GM21526 (cell line): ENCODE data around the gene MCM5.
A peak's percentile ranks its signal among the peaks of the same experiment; 100 is the strongest.
"Not testable (repeated sequence)": the region's sequence is repeated elsewhere in the genome, so short reads cannot be mapped to it uniquely, and the experiment has no call there.

ENCODE experiments used
- ATAC-seq: cut with Tn5 transposase; IDR thresholded peaks from one replicate; pipeline ENCODE4 v1.9.1; 2021; ENCODE audit warnings: moderate library complexity; ENCODE audit not compliant: unreplicated experiment, low FRiP score

MCM5 gene

DNA sequence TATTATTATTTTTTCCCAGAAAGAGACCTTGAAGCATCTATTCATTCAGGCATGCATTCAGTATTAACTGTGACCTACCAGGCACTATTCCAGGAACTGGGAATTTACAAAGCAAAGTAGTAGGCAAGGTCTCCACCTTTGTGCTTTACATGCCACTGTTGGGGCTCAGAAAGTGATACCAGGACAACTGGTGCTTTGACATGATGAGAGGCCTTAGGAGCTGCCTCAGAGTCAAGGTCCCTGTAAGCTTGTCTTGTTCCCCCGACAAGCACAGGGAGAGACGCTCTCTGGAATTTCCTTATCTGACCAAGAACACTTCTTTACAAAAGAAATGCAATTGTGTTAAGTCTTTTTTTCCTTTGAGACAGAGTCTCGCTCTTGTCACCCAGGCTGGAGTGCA is 21.3 kb upstream of the MCM5 start:
- ATAC-seq: no peak

DNA sequence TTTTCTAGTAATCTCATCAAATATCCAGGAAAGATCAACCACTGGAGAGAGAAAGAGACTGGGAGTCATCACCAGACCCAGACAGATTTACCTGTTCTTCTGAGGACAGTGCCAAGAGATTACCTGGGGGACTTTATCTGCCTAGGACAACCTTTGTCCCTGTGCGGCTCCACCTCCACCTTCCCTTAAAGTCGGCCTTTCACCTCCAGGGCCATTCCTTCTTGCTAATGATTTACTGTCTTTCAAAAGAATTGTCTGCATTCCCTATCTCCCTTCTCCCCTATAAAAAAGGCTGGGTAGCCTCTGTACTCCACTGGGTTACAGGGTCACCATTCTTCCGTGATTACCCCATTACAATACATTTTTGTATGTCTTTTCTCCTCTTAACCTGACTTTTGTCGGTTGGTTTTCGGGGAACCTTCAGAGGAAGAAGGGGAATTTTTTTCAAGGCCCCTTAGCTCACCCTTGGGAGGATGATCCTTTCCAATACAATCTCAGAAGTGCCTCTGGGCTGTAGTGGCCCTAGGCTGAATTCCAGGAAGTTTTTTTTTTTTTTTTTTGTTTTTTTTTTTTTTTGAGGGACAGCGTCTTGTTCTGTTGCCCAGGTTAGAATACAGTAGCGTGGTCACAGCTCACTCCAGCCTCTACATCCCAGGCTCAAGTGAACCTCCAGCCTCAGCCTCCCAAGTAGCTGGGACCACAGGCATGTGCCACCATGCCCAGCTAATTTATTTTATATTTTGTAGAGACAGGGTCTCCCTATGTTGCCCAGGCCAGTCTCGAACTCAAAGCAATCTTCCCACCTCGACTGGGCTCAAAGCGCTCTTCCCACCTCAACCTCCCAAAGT is 20.6 kb upstream of the MCM5 start:
- no peak for ATAC-seq

DNA sequence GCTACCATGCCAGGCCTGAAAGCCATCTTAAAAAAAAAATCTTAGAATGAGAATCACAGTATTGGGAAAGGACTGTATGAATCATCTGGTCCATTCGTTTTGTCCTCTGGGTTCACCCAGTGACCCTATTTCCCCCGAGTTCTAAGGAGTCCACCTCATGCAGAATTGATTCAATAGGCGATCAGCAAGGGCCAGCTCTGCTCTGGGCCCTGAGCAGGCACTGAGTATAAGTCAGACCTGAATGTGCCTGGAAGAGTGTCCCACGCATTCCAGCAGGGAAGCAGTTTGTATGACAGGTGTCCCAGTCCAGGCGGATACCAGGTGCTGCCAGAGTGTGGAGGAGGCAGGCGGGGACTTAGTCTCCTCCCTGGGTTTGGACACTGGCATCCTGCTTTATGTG is 19.9 kb upstream of the MCM5 start:
- ATAC-seq: no peak

DNA sequence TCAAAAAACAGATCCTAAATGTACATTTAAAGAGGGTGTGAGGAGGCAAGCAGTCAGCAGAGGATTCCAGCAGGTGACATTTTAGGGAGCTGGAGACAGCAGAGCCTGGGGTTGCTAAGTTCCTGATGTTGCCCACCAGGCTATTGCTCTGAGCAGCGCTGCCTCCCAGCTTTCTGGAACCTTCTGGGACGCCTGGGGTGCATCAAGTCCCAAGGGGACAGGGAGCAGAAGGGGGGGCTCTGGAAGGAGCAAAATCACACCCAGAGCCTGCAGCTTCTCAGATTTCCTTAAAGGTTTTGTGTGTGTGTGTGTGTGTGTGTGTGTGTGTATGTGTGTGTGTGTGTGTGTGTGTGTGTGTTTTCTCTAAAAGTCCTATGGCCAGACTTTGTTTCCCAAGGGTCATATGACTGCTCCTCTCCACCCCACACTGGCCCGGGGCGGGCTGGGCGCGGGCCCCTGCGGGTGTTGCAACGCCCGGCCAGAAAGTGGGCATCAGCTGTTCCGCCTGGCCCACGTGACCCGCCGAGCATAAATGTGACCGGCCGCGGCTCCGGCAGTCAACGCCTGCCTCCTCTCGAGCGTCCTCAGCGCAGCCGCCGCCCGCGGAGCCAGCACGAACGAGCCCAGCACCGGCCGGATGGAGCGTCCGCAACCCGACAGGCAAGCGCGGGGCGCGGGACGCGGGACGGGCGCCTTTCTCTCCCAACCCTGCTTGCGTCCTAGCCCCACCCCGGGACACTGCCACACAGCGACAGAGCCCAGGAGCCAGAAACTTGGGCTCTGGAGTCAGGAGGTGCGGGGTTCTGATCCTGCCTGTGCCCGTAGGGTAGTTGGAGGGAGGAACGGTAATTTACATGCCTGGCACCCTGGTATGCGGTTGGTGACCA is 19.2 kb upstream of the MCM5 start, which contains the start of gene HMOX1:
Gene HMOX1, plus strand, starts transcription at position 560 of the 887 bp plus-strand sequence. Its CDS starts 78 bp downstream, at position 638.
- ATAC-seq: peak; percentile 49

DNA sequence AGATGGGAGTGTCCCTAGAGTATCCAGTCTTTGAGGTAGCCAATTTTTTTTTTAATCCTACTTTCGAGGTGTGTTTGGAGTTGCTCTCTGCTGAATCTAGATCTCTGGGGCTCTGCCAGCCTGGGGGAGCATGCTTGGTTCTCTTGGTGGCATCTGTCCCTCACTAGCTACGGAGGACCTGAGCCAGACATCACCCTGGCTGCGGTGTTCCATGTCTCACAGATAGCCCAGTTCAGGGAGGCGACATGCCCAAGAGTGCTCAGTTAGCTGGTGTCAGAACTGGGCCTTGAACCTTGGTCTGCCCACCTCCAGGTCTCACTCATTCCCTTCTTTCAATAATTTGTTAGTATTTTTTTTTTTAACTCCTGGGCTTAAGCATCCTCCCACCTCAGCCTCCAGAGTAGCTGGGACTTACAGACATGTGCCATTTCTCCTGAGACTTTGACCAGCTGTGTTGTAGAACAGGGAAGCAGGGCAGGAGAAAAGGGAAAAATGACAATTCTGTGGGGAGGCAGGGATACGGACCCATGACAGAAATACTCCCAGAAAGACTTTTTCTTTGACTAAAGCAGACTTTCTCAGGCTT is 18.4 kb upstream of the MCM5 start:
- no peak for ATAC-seq

DNA sequence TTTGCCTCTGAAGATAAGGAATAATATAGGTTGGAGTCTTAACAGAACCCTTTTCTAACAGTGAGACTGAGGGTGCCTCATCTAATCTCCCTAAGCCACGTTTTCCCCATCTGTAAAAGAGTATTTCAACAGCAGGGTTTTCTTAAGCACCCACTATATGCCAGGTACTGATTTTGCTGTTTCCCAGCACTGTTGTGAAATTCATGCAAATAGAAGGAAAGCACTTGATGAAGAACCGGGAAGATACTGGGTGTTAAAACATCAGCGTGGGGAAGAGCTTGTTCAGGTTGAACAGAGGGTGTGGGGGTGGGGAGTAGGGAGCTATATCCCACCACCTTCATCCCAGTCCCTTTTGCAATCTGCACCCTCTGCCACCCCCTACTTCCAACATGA is 16.3 kb upstream of the MCM5 start:
- no peak for ATAC-seq

DNA sequence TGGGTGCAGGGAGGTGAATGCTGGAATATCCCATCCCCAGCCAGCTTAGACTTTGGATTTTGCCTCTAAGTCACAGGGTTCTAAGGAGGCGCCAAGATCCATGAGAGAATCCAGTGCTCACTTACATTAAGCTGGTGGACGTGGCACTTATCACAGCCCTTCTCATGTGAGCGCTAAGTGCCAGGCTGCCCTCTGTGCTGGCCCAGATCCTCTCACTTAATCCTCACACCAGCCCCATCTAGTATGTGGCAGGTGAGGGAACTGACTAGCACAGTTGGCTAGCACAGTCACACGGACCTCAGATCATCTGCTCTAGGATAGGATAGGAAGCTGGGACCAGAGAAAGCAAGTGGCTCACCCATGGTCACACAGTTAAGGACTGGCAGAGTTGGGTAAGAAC is 15.4 kb upstream of the MCM5 start:
- ATAC-seq: no peak

DNA sequence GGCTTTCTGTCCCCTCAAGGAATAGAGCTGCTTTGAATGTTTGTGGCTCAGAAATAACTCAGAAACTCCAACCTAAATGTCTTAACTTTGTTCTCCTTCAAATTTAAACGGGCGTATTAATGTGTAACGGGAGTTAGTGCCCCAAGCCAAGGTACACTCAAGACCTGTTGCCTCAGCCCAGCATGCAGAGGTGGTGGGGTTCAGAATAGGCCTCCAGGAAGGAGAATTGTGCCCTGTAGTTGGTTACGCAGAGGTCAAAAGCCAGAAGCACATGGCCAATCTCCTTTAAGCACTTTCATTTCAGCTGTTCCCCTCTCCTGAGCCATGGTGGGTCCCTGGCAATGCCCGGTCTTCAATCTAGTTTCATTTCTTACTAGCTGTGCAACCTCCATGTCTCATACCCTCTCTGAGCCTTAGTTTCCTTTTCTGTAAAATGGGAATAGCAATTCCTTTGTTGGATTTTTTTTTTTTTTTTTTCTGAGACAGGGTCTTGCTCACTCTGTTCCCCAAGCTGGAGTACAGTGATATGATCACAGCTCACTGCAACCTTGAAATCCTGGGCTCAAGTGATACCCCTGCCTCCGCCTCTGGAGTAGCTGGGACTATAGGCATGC is 14.9 kb upstream of the MCM5 start:
- no peak for ATAC-seq

DNA sequence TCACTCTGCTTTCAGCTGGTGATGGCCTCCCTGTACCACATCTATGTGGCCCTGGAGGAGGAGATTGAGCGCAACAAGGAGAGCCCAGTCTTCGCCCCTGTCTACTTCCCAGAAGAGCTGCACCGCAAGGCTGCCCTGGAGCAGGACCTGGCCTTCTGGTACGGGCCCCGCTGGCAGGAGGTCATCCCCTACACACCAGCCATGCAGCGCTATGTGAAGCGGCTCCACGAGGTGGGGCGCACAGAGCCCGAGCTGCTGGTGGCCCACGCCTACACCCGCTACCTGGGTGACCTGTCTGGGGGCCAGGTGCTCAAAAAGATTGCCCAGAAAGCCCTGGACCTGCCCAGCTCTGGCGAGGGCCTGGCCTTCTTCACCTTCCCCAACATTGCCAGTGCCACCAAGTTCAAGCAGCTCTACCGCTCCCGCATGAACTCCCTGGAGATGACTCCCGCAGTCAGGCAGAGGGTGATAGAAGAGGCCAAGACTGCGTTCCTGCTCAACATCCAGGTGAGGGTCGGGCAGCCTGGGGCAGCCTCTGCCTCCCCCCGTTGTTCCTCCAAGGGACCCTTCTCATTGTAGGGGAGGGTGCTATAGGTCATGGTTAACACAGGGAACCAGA is 13.2 kb upstream of the MCM5 start:
- ATAC-seq: no peak

DNA sequence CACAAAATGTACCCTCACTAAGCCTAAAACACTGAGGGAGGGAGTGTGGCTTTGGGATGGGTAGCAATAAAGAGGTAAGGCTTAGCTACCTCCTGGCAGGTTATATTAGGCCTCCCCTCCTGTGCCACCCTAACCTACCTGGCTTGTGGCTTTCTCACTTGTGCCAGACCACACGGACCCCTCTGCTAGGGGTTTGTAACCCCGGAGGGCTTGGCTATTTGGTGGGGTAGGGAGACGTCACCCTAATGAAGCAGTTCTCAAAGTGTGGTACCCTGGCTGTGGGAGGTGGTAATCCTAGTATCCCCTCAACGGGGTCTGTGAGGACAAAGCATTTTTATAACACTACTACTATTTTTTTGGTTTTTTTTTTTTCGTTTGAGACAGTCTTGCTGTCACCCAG is 9.0 kb upstream of the MCM5 start:
- no peak for ATAC-seq

DNA sequence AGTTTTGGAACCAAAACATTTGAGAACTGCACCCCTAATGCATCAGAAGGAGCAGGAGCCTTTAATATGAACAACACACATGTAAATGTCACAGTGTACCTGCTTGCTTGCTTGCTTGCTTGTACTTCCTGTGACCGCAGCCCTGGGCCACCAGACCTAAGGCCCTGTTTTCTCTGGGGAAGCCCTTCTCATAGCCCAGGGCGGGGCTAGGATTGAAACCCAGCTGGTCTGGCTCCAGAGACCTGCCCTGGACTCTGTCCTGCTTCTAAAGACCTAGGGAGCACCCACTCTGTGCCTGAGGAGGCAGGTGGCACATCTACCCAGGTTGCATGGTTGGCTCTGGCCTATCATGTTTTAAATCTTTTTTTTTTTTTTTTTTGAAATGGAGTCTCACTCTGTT is 7.6 kb upstream of the MCM5 start:
- no peak for ATAC-seq

DNA sequence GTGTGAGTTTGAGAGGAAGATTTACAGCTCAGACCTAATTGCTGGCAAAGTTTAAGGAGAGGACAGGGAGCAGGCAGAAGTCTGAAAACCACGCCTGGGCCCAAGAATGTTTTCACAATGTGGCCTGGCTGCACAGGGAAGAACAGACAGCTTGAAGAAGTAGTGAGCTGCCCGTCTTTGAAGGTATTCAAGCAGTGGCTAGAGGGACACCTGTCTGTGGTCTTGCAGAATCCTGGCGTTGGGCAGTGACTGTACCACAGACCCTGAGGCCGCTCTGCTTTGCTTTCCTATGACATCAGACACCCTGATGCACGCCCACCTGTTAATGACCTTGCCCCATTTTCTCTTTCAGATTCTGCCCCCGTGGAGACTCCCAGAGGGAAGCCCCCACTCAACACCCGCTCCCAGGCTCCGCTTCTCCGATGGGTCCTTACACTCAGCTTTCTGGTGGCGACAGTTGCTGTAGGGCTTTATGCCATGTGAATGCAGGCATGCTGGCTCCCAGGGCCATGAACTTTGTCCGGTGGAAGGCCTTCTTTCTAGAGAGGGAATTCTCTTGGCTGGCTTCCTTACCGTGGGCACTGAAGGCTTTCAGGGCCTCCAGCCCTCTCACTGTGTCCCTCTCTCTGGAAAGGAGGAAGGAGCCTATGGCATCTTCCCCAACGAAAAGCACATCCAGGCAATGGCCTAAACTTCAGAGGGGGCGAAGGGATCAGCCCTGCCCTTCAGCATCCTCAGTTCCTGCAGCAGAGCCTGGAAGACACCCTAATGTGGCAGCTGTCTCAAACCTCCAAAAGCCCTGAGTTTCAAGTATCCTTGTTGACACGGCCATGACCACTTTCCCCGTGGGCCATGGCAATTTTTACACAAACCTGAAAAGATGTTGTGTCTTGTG is 6.6 kb upstream of the MCM5 start:
- no peak for ATAC-seq

DNA sequence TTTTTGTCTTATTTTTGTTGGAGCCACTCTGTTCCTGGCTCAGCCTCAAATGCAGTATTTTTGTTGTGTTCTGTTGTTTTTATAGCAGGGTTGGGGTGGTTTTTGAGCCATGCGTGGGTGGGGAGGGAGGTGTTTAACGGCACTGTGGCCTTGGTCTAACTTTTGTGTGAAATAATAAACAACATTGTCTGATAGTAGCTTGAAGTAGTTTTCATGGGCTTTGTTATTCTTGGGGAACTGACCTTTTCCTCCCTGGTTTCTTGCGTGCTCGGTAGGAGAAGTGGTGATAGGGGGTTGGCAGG is 6.0 kb upstream of the MCM5 start:
- no peak for ATAC-seq

DNA sequence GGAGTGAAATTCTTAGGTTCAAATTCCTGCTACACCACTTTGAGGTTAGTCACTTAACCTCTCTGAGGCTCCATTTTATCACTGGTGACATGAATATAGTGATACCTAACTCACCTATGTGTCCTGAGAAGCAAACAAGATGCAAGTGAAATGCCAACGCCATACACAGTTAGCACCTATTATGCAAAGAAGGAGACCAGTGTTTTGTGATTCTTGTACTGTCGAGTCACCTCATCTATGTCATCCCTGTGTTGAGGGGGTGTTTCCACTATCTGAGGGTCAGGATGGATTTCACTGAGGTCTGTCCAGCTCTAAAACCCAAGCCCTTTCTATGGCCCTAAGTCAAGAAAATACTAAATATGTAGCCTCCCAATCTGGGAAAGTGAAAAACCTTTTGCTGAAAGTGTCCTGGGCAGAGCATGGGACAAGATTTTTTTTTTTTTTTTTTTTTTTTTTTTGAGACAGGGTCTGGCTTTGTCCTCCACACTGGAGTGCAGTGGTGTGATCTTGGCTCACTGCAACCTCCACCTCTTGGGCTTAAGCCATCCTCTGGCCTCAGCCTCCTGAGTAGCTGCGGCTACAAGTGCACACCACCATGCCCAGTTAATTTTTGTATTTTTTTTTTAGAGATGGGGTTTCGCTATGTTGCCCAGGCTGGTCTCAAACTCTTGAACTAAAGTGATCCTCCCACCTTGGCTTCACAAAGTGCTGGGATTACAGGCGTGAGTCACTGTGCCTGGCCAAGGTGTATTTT is 5.0 kb upstream of the MCM5 start:
- ATAC-seq: no peak

DNA sequence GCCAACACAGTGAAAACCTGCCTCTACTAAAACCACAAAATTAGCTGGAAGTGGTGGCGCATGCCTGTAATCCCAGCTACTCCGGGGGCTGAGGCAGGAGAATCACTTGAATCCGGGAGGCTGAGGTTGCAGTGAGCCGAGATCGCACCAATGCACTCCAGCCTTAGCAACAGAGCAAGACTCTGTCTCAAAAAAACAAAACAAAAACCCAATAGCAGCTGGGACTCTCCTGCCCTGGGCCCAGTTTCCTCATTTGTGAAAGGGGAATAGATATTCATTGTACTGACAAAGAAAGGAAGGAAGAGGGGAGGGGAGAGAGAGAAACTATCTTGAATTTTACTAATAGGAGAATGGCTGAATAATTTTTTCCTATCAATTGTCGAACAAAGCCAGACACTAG is 3.3 kb upstream of the MCM5 start:
- not testable (repeated sequence) for ATAC-seq

DNA sequence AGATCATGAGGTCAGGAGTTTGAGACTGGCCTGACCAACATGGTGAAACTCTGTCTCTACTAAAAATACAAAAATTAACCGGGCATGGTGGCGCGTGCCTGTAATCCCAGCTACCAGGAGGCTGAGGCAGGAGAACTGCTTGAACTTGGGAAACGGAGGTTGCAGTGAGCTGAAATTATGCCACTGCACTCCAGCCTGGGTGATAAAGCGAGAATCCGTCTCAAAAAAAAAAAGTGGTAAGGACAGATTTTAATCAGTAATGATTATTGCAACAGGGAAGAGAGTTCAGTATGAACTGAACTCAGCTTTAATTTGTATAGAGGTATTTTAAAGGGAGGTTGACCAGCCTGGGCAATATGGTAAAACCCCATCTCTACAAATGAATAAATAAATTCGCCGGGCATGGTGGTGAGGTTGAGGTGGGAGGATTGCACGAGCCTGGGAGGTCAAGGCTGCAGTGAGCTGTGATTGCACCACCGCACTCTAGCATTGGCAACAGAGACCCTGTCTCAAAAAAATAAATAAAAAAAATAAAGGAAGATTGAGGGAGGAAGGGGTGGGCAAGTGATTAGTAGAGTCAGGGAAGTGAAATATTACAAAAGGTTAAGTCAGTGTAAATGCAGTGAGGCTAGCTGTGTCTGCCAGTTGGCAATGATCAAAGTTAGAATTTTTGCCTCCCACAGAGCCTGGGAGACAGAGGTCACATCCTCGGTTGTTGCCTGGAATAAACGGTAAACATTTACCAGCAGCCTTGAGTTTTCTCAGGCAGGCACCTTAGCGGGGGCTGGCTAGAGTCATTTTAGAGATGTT is 2.6 kb upstream of the MCM5 start:
- ATAC-seq: no peak

DNA sequence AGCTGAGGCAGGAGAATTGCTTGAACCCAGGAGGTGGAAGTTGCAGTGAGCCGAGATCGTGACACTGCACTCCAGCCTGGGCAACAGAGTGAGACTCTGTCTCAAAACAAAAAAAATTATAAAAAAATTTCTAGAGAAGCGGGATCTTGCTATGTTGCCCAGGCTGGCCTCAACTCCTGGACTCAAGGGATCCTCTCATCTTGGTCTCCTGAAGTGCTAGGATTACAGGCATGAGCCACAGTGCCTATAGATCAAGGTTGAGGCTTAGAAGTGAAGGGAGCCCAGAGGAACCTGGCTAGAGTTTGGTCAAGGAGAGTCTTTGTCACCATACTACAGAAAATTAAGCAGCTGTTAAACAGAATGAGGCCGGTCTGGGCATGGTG is 1.4 kb upstream of the MCM5 start:
- no peak for ATAC-seq

DNA sequence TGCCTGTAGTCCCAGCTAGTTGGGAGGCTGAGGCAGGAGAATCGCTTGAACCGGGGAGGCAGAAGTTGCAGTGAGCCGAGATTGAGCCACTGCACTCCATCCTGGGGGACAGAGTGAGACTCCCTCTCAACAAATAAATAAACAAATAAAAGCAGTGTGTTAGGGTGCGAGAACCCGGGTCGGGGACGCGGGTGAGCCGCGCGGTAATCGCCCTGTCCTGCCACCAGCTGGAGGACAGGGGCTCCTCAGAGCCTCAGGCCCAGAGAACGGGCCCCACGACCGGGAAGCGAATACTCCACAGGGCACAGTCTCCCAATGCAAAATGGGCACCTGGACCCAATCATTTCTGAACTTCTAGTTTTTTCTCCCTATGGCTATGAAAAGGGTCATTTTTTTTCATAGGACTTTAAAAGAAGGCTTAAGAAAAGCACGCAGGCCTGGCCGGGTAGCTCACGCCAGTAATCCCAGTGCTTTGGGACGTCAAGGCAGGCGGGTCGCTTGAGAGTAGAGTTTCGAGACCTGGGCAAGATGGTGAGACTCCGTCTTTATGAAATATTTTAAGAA is 744 bp upstream of the MCM5 start:
- no peak for ATAC-seq
